ENCODE results near the gene AMOTL2.

GRCh38 chr3:134407239-134407625, 33.0 kb upstream of the AMOTL2 start:
- TF ChIP-seq CTCF (IDR thresholded peaks at IDR 0.05) (no peak), POLR2A (IDR thresholded peaks at IDR 0.05) (no peak), POLR2AphosphoS5 (IDR thresholded peaks at IDR 0.05) (no peak)

All from gastroesophageal sphincter (tissue), 3 donors.